HEK293 (cell line): ENCODE data around the gene PPCDC.

ENCODE experiments used
- CTCF ChIA-PET: fragments of 350-600 bp; formaldehyde crosslinking; extraction: SDS; loops from one replicate; lab custom pipeline; 2021; ENCODE audit warnings: antibody characterized with exemption; lab: Yijun Ruan, JAX
- POLR2A ChIA-PET: fragments of 300-600 bp; formaldehyde crosslinking; extraction: SDS; loops from one replicate; lab custom pipeline; 2020; ENCODE audit warnings: antibody characterized with exemption, inconsistent platforms; lab: Yijun Ruan, JAX
- H3K27ac ChIP-seq: fragments of 200-500 bp; sonication (Bioruptor generic); 2 replicates; pipeline ENCODE4 v1.5.1; 2014; ENCODE audit warnings: low read depth, low read length, control low read depth, inconsistent platforms; ENCODE audit errors: extremely low read depth
- H3K36me3 ChIP-seq, 2 experiments: fragments of 200-500 bp in 1 of 2; sonication (Bioruptor generic) in 1 of 2; 1 replicate in 1 of 2; 2 replicates in 1 of 2; pipeline ENCODE4 v1.5.1; 2014 to 2017; ENCODE audit warnings: inconsistent platforms in 2 of 2, low read length in 2 of 2; ENCODE audit not compliant: control insufficient read depth in 2 of 2, insufficient read depth in 1 of 2
- H3K4me1 ChIP-seq: fragments of 200-500 bp; sonication (Bioruptor generic); 2 replicates; pipeline ENCODE4 v1.5.1; 2014; ENCODE audit warnings: mild to moderate bottlenecking, low read length, inconsistent platforms; ENCODE audit not compliant: control insufficient read depth, insufficient read depth
- H3K4me3 ChIP-seq: 2 replicates; pipeline ENCODE4 v1.5.1; 2011; ENCODE audit warnings: low read depth, mild to moderate bottlenecking, control low read depth, low read length, moderate library complexity
- H3K9me3 ChIP-seq: fragments of 200-500 bp; sonication (Bioruptor generic); 2 replicates; pipeline ENCODE4 v1.5.1; 2014; ENCODE audit warnings: low read depth, low read length, inconsistent platforms; ENCODE audit not compliant: control insufficient read depth, insufficient read depth
- EGR2 ChIP-seq: fragments of 450-650 bp; formaldehyde crosslinking; IDR thresholded peaks from 2 replicates; pipeline ENCODE4 v1.5.1; 2016; ENCODE audit warnings: low read depth, missing biosample characterization, missing genetic modification characterization
- KLF10 ChIP-seq: fragments of 450-650 bp; IDR thresholded peaks from 2 replicates; pipeline ENCODE4 v1.5.1; 2018; ENCODE audit warnings: missing biosample characterization, mild to moderate bottlenecking, missing genetic modification characterization
- KLF7 ChIP-seq: fragments of 450-650 bp; formaldehyde crosslinking; IDR thresholded peaks from 2 replicates; pipeline ENCODE4 v1.5.1; 2016; ENCODE audit warnings: missing biosample characterization, missing genetic modification characterization, borderline replicate concordance
- ZBTB8A ChIP-seq: fragments of 450-650 bp; formaldehyde crosslinking; IDR thresholded peaks from 2 replicates; pipeline ENCODE4 v1.5.1; 2016; ENCODE audit warnings: missing biosample characterization, missing genetic modification characterization
- ZNF157 ChIP-seq: fragments of 450-650 bp; formaldehyde crosslinking; IDR thresholded peaks from 2 replicates; pipeline ENCODE4 v1.5.1; 2016; ENCODE audit warnings: missing biosample characterization, missing genetic modification characterization
- ZNF19 ChIP-seq: fragments of 450-650 bp; formaldehyde crosslinking; IDR thresholded peaks from 2 replicates; pipeline ENCODE4; 2016; ENCODE audit warnings: missing biosample characterization, missing genetic modification characterization, low read depth
- ZNF202 ChIP-seq: fragments of 450-650 bp; formaldehyde crosslinking; IDR thresholded peaks from 2 replicates; pipeline ENCODE4 v1.5.1; 2016; ENCODE audit warnings: missing biosample characterization, missing genetic modification characterization, borderline replicate concordance
- ZNF221 ChIP-seq: fragments of 450-650 bp; formaldehyde crosslinking; IDR thresholded peaks from 2 replicates; pipeline ENCODE4 v1.5.1; 2017; ENCODE audit warnings: missing biosample characterization, missing genetic modification characterization, borderline replicate concordance
- ZNF223 ChIP-seq: fragments of 450-650 bp; formaldehyde crosslinking; IDR thresholded peaks from 2 replicates; pipeline ENCODE4 v1.5.1; 2016; ENCODE audit warnings: missing biosample characterization, missing genetic modification characterization
- ZNF350 ChIP-seq: fragments of 450-650 bp; formaldehyde crosslinking; IDR thresholded peaks from 2 replicates; pipeline ENCODE4 v1.5.0; 2017; ENCODE audit warnings: missing biosample characterization, mild to moderate bottlenecking, missing genetic modification characterization
- ZNF366 ChIP-seq: fragments of 450-650 bp; formaldehyde crosslinking; conservative IDR thresholded peaks from 2 replicates; pipeline ENCODE4 v1.5.1; 2016; ENCODE audit warnings: missing biosample characterization, missing genetic modification characterization
- ZNF423 ChIP-seq: fragments of 450-650 bp; formaldehyde crosslinking; IDR thresholded peaks from 2 replicates; pipeline ENCODE4 v1.5.1; 2016; ENCODE audit warnings: missing biosample characterization, missing genetic modification characterization
- ZNF473 ChIP-seq: fragments of 450-650 bp; formaldehyde crosslinking; IDR thresholded peaks from 2 replicates; pipeline ENCODE4 v1.5.1; 2017; ENCODE audit warnings: missing biosample characterization, missing genetic modification characterization
- ZNF48 ChIP-seq: fragments of 450-650 bp; formaldehyde crosslinking; IDR thresholded peaks from 2 replicates; pipeline ENCODE4 v1.5.1; 2016; ENCODE audit warnings: missing biosample characterization, missing genetic modification characterization
- ZNF558 ChIP-seq: fragments of 450-650 bp; formaldehyde crosslinking; IDR thresholded peaks from 2 replicates; pipeline ENCODE4 v1.5.1; 2016; ENCODE audit warnings: missing biosample characterization, missing genetic modification characterization
- ZNF560 ChIP-seq: fragments of 450-650 bp; formaldehyde crosslinking; IDR thresholded peaks from 2 replicates; pipeline ENCODE4 v1.5.1; 2017; ENCODE audit warnings: missing biosample characterization, missing genetic modification characterization, borderline replicate concordance
- ZNF629 ChIP-seq: fragments of 450-650 bp; formaldehyde crosslinking; IDR thresholded peaks from 2 replicates; pipeline ENCODE4 v1.5.1; 2017; ENCODE audit warnings: missing biosample characterization, missing genetic modification characterization
- ZNF654 ChIP-seq: fragments of 450-650 bp; formaldehyde crosslinking; IDR thresholded peaks from 2 replicates; pipeline ENCODE4 v1.5.1; 2016; ENCODE audit warnings: low read depth, missing biosample characterization, missing genetic modification characterization
- ZNF664 ChIP-seq: fragments of 450-650 bp; formaldehyde crosslinking; IDR thresholded peaks from 2 replicates; pipeline ENCODE4 v1.5.1; 2016; ENCODE audit warnings: missing biosample characterization, missing genetic modification characterization
- ZNF768 ChIP-seq: fragments of 450-650 bp; formaldehyde crosslinking; IDR thresholded peaks from 2 replicates; pipeline ENCODE4 v1.5.1; 2018; ENCODE audit warnings: missing biosample characterization, mild to moderate bottlenecking, missing genetic modification characterization
- ZNF792 ChIP-seq: fragments of 450-650 bp; formaldehyde crosslinking; IDR thresholded peaks from 2 replicates; pipeline ENCODE4 v1.5.1; 2016; ENCODE audit warnings: missing biosample characterization, missing genetic modification characterization
- TF ChIP-seq, protein P1 (sequence below): fragments of 450-650 bp; formaldehyde crosslinking; IDR thresholded peaks from 2 replicates; pipeline ENCODE4 v1.5.1; 2016; ENCODE audit warnings: missing biosample characterization, missing genetic modification characterization
- TF ChIP-seq, protein P2 (sequence below): fragments of 450-650 bp; formaldehyde crosslinking; IDR thresholded peaks from 2 replicates; pipeline ENCODE4 v1.5.1; 2016; ENCODE audit warnings: missing biosample characterization, missing genetic modification characterization
- TF ChIP-seq, protein P3 (sequence below): fragments of 450-650 bp; formaldehyde crosslinking; IDR thresholded peaks from 2 replicates; pipeline ENCODE4 v1.5.1; 2016; ENCODE audit warnings: missing biosample characterization, missing genetic modification characterization, borderline replicate concordance
- TF ChIP-seq, protein P4 (sequence below): fragments of 450-650 bp; formaldehyde crosslinking; IDR thresholded peaks from 2 replicates; pipeline ENCODE4 v1.5.1; 2017; ENCODE audit warnings: missing biosample characterization, missing genetic modification characterization

Gene PPCDC

DNA sequence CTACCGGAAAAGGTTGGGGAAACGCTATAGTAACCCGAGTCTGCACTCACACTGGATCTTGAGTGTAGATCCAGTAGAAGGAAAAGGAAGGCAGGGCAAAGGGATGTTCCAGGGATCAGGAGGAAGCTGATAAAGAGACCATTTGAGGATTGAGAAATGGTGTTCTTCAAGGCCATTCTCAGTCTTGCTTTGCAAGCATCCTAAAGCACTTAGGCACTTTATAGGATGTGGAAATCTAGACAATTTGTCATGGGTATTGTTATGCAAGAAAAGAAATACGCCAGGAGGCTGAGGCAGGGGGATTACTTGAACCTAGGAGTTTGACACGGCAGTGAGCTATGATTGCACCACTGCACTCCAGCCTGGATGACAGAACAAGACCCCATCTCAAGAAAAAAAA is 41.2 kb upstream of the PPCDC start:
- no peaks in the 10 kb centered on the region for H3K36me3 ChIP-seq
- no peak overlapping the region for H3K4me3 ChIP-seq
- H3K27ac ChIP-seq = no peak overlapping the region
- ChIA-PET CTCF (interaction anchor here (1.0 to 1.2 kb wide), 2 partner anchors 81 to 211 kb away, joined by 4 read pairs; no protein-coding TSS in a partner anchor), POLR2A (interaction anchor here (0.6 kb wide), 1 partner anchor 163 kb away, joined by 4 read pairs; no protein-coding TSS in a partner anchor)
- no peaks in the 10 kb centered on the region for H3K4me1 ChIP-seq
- no peaks in the 10 kb centered on the region for H3K9me3 ChIP-seq
- TF ChIP-seq, protein P1, sequence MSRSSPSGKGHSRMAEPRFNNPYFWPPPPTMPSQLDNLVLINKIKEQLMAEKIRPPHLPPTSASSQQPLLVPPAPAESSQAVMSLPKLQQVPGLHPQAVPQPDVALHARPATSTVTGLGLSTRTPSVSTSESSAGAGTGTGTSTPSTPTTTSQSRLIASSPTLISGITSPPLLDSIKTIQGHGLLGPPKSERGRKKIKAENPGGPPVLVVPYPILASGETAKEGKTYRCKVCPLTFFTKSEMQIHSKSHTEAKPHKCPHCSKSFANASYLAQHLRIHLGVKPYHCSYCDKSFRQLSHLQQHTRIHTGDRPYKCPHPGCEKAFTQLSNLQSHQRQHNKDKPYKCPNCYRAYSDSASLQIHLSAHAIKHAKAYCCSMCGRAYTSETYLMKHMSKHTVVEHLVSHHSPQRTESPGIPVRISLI = 0 out of 2 replicates have a peak, but pooled peaks have one; percentile 34
- TF ChIP-seq KLF7 (no peak), ZNF473 (tag by site-specific recombination) (no peak)
- TF ChIP-seq, all 188 proteins: peak for 1

DNA sequence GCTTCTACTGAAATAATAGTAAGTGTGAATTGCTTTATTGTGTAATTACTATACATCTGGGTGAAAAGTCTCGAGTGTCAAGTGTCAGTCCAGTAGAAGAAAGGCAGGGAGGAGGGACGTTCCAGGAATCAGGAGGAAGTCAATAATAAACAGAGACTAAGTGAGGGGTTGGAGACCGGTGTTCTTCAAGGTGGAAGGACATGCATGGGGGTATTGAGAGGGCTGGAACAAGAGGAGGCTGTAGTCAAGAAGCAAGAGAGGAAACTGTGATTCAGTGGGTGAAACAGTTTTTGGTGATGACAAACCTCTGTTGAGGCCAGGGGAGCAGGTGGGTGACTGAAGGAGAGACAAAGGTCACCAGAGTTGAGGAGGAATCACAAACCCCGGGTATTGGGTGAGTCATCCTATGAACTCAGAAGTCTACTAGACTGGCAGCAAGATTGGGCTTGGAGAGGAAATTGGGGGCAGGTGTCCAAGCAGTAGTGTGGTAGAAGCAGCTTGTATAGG is 39.6 kb upstream of the PPCDC start:
- Histone ChIP-seq H3K9me3 (no peaks in the 10 kb centered on the region), H3K4me1 (no peaks in the 10 kb centered on the region), H3K36me3 (no peaks in the 10 kb centered on the region), H3K27ac (no peak overlapping the region), H3K4me3 (no peak overlapping the region)
- POLR2A ChIA-PET = interaction anchor here (1.3 kb wide), 1 partner anchor 27 kb away, joined by 3 read pairs; the partner anchor contains the start of gene RPP25
- CTCF ChIA-PET = interaction anchor here (0.6 to 0.7 kb wide), 2 partner anchors 30 to 349 kb away, joined by 4 to 5 read pairs; no protein-coding TSS in a partner anchor
- no peak for TF ChIP-seq ZNF157
- TF ChIP-seq, protein P2, sequence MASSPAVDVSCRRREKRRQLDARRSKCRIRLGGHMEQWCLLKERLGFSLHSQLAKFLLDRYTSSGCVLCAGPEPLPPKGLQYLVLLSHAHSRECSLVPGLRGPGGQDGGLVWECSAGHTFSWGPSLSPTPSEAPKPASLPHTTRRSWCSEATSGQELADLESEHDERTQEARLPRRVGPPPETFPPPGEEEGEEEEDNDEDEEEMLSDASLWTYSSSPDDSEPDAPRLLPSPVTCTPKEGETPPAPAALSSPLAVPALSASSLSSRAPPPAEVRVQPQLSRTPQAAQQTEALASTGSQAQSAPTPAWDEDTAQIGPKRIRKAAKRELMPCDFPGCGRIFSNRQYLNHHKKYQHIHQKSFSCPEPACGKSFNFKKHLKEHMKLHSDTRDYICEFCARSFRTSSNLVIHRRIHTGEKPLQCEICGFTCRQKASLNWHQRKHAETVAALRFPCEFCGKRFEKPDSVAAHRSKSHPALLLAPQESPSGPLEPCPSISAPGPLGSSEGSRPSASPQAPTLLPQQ (tag by site-specific recombination) = 0 out of 2 replicates have a peak, but pooled peaks have one; percentile 17
- TF ChIP-seq ZNF221 (tag by site-specific recombination) = no peak
- TF ChIP-seq ZBTB8A (tag by site-specific recombination) = no peak
- TF ChIP-seq ZNF19 = no peak
- no peak for TF ChIP-seq ZNF560 (tag by site-specific recombination)
- peak; percentile 33; the same call in 1 of the 2 replicates for TF ChIP-seq ZNF366 (tag by site-specific recombination)
- TF ChIP-seq ZNF654 (tag by site-specific recombination) = no peak
- TF ChIP-seq KLF10 (tag by site-specific recombination) = no peak
- TF ChIP-seq ZNF202 = no peak
- no peak for TF ChIP-seq ZNF423 (tag by site-specific recombination)
- no peak for TF ChIP-seq ZNF558 (tag by site-specific recombination)
- no peak for TF ChIP-seq ZNF350 (tag by site-specific recombination)
- TF ChIP-seq, protein P3, sequence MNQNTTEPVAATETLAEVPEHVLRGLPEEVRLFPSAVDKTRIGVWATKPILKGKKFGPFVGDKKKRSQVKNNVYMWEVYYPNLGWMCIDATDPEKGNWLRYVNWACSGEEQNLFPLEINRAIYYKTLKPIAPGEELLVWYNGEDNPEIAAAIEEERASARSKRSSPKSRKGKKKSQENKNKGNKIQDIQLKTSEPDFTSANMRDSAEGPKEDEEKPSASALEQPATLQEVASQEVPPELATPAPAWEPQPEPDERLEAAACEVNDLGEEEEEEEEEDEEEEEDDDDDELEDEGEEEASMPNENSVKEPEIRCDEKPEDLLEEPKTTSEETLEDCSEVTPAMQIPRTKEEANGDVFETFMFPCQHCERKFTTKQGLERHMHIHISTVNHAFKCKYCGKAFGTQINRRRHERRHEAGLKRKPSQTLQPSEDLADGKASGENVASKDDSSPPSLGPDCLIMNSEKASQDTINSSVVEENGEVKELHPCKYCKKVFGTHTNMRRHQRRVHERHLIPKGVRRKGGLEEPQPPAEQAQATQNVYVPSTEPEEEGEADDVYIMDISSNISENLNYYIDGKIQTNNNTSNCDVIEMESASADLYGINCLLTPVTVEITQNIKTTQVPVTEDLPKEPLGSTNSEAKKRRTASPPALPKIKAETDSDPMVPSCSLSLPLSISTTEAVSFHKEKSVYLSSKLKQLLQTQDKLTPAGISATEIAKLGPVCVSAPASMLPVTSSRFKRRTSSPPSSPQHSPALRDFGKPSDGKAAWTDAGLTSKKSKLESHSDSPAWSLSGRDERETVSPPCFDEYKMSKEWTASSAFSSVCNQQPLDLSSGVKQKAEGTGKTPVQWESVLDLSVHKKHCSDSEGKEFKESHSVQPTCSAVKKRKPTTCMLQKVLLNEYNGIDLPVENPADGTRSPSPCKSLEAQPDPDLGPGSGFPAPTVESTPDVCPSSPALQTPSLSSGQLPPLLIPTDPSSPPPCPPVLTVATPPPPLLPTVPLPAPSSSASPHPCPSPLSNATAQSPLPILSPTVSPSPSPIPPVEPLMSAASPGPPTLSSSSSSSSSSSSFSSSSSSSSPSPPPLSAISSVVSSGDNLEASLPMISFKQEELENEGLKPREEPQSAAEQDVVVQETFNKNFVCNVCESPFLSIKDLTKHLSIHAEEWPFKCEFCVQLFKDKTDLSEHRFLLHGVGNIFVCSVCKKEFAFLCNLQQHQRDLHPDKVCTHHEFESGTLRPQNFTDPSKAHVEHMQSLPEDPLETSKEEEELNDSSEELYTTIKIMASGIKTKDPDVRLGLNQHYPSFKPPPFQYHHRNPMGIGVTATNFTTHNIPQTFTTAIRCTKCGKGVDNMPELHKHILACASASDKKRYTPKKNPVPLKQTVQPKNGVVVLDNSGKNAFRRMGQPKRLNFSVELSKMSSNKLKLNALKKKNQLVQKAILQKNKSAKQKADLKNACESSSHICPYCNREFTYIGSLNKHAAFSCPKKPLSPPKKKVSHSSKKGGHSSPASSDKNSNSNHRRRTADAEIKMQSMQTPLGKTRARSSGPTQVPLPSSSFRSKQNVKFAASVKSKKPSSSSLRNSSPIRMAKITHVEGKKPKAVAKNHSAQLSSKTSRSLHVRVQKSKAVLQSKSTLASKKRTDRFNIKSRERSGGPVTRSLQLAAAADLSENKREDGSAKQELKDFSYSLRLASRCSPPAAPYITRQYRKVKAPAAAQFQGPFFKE (tag by site-specific recombination) = no peak
- peak; percentile 57; the same call in 1 of the 2 replicates for TF ChIP-seq ZNF629 (tag by site-specific recombination)
- TF ChIP-seq ZNF792 = no peak
- TF ChIP-seq ZNF223 (tag by site-specific recombination) = no peak
- TF ChIP-seq ZNF48 (tag by site-specific recombination) = no peak
- TF ChIP-seq, protein P4, sequence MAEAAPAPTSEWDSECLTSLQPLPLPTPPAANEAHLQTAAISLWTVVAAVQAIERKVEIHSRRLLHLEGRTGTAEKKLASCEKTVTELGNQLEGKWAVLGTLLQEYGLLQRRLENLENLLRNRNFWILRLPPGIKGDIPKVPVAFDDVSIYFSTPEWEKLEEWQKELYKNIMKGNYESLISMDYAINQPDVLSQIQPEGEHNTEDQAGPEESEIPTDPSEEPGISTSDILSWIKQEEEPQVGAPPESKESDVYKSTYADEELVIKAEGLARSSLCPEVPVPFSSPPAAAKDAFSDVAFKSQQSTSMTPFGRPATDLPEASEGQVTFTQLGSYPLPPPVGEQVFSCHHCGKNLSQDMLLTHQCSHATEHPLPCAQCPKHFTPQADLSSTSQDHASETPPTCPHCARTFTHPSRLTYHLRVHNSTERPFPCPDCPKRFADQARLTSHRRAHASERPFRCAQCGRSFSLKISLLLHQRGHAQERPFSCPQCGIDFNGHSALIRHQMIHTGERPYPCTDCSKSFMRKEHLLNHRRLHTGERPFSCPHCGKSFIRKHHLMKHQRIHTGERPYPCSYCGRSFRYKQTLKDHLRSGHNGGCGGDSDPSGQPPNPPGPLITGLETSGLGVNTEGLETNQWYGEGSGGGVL (tag by site-specific recombination) = peak; percentile 76
- TF ChIP-seq ZNF768 = no peak
- 0 out of 2 replicates have a peak, but pooled peaks have one; percentile 40 for TF ChIP-seq ZNF664 (tag by site-specific recombination)
- TF ChIP-seq EGR2 (tag by site-specific recombination) = peak; percentile 33; the same call in 1 of the 2 replicates
